Measurements from ENCODE around the gene TLR6.
"Not testable (repeated sequence)": the region's sequence is repeated elsewhere in the genome, so short reads cannot be mapped to it uniquely, and the experiment has no call there.

The TLR6 gene

DNA sequence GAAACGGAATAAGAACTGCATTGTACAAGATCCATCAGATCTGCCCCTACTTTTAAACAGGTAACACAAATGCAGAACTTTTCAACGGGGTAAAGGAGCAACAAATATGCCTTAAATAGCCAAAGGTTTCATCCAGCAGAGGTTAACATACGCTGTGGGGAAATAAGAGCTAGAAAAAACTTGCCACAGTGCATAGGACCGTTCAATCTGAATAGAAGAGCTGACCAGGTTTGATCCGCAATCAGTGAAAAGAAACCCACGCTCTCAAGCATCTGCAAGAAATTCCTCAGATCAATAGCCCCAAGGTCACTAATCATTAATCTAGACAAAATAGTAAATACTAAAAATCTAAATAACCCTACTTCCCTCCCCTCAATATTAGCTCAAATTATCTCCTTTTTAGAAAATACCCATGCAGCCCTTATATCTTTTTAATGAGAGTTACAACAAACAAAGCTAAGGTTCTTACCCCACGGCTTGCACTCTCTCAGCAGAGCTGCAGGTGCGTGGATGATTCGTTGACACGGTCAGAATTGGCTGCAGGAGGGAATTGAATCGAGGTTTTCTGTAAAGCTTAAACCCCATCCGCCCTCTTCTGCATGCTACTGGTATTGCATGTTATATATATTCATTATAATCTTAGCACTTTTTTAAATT is 74.0 kb downstream of the TLR6 start, which contains the start of gene TLR10:
TSS of gene TLR10 (minus strand) at position 539 of the 657 bp plus-strand sequence. CDS start 7,400 bp downstream, outside the sequence.
- peak; percentile 89 for DNase-seq (ENCODE audit: low read depth)
- TF ChIP-seq, protein P1, sequence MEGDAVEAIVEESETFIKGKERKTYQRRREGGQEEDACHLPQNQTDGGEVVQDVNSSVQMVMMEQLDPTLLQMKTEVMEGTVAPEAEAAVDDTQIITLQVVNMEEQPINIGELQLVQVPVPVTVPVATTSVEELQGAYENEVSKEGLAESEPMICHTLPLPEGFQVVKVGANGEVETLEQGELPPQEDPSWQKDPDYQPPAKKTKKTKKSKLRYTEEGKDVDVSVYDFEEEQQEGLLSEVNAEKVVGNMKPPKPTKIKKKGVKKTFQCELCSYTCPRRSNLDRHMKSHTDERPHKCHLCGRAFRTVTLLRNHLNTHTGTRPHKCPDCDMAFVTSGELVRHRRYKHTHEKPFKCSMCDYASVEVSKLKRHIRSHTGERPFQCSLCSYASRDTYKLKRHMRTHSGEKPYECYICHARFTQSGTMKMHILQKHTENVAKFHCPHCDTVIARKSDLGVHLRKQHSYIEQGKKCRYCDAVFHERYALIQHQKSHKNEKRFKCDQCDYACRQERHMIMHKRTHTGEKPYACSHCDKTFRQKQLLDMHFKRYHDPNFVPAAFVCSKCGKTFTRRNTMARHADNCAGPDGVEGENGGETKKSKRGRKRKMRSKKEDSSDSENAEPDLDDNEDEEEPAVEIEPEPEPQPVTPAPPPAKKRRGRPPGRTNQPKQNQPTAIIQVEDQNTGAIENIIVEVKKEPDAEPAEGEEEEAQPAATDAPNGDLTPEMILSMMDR (IDR thresholded peaks at IDR 0.05; ENCODE audit: low read depth, low read length, missing control alignments): peak; percentile 54
- peak within 1 kb of the TSS; percentile 71 for H3K4me3 ChIP-seq (ENCODE audit: low read depth, low read length)

DNA sequence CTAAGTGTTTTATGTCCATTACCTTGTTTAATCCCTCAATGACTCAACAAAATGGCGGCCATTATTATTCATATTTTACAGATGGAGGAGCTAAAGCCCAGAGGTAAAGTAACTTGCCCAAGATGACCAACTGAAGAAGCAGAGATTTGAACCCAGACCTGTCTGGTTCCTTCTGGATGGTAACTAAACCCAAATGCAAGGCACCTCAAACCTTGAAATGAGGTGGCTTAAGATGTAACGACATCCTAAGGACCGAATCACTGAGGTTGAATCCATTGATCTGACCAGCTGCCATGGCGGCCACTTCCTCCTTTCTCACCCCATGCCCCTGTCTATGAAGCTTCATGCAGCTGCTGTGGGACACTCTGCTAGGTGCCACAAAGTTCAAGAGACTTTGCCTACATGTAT is 74.8 kb downstream of the TLR6 start:
- H3K4me3 ChIP-seq (ENCODE audit: low read depth, low read length): peak overlapping the region; percentile 71
- TF ChIP-seq, protein P1 (IDR thresholded peaks at IDR 0.05; ENCODE audit: low read depth, low read length, missing control alignments): no peak
- DNase-seq (ENCODE audit: low read depth): no peak

DNA sequence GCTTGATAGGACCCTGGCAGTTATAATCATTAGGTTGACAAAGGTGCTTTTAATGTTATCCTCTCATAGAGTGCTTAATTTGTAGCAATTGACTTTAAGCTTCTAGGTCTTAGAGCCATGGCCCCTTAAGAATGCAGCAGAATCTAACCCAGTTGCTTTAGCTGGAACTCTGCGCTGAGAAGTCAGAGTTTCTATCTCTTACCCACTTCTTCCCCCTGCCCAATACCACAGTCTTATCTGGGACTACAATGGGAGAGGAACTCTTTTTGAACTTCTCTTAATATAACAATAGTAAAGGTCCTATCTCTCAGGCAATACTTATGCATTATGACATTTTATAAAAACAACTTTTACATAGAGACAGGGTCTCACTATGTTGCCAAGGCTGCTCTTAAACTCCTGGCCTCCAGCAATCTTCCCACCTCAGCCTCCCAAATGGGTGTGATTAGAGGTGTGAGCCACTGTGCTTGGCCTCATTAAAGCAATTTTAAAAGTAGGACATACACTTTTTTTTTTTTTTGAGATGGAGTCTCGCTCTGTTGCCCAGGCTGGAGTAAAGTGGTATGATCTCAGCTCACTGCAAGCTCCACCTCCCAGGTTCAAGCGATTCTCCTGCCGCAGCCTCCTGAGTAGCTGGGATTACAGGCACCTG is 75.7 kb downstream of the TLR6 start:
- DNase-seq (ENCODE audit: low read depth): no peak
- peak overlapping the region; percentile 48 for H3K4me3 ChIP-seq (ENCODE audit: low read depth, low read length)
- TF ChIP-seq, protein P1 (IDR thresholded peaks at IDR 0.05; ENCODE audit: low read depth, low read length, missing control alignments): no peak

DNA sequence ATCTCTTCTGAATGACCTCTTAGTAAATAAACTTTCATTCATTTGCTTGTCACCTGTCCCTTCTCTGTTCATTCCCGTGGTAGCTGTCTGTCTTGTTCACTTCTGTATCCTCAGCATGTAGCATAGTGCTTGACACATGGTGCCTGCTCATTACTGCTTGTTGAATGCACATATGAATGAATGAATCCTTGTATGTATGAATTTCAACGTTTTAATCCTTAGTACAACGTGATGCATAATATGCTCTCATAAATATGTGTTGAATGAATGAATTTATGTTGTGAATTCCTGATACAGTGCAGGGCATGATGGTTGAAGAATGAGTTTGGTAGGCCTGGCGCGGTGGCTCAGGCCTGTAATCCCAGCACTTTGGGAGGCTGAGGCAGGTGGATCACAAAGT is 76.8 kb downstream of the TLR6 start:
- peak overlapping the region; percentile 20; the same call in 1 of the 2 replicates for H3K4me3 ChIP-seq (ENCODE audit: low read depth, low read length)
- DNase-seq (ENCODE audit: low read depth): no peak
- TF ChIP-seq, protein P1 (IDR thresholded peaks at IDR 0.05; ENCODE audit: low read depth, low read length, missing control alignments): no peak

DNA sequence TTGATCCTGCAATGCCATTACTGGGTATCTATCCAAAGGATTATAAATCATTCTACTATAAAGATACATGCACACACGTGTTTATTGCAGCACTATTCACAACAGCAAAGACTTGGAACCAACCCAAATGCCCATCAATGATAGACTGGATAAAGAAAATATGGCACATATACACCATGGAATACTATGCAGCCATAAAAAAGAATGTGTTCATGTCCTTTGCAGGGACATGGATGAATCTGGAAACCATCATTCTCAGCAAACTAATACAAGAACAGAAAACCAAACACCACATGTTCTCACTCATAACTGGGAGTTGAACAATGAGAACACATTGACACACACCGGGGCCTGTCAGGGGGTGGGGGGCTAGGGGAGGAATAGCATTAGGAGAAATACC is 78.7 kb downstream of the TLR6 start:
- not testable (repeated sequence) for DNase-seq (ENCODE audit: low read depth); H3K4me3 ChIP-seq (ENCODE audit: low read depth, low read length)

DNA sequence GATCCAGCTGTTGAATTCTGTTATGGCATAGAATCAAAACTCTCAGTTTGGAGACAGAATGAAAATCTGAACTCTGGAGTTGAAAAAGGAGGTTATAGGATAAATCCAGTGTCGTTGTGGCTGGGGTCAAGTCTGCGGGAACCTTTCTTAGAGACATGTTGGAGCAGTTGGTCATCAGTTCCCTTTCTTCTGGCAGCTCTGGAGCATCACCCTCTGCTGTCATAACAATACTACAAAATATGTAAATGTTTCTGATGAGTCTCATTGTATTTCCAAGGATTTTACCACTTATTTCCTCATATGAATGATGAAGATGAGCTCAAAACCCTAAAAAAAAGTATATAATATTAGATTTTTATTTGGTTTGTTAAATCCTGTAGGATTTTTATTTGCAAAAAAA is 81.3 kb downstream of the TLR6 start:
- DNase-seq (ENCODE audit: low read depth): no peak
- H3K4me3 ChIP-seq (ENCODE audit: low read depth, low read length): no peak overlapping the region
- TF ChIP-seq, protein P1 (IDR thresholded peaks at IDR 0.05; ENCODE audit: low read depth, low read length, missing control alignments): no peak

DNA sequence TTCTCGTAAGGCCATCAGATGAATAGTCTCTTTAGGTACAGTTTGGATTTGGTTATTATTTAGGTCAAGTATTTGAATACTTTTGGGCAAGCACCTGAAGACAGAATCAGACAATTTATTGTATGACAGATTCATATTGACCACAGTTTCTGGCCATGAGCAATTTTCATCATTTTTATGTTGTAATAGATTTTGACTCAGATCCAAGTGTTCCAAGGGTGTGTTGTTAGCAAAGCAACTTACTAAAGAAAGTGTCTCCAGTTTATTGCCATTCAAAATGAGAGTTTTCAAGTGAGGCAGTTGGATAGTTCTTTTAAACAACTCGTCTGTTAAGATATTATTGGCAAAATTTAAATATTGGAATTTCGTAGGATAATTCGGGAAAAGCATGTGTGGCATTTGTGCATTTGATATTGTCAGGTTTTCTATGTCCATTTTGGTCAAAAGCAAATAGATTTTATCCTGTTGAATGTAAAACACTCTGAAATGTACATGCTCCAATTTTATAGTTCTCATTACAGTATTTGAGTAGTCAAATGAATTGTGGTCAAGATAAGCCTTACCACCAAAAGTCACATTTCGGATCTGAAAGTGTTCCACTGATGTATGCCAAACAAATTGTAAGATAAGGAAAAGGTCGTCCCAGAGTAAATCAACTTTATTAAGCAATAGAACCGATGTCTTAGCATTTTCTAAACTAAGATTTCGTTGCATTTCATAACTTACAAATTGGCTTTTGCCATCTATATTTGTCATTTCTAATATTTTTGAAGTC is 82.2 kb downstream of the TLR6 start:
- no peak for DNase-seq (ENCODE audit: low read depth)
- TF ChIP-seq, protein P1 (IDR thresholded peaks at IDR 0.05; ENCODE audit: low read depth, low read length, missing control alignments): no peak
- H3K4me3 ChIP-seq (ENCODE audit: low read depth, low read length): no peak overlapping the region
